Measurements from ENCODE around the gene ABCA7. TPM values are rescaled to one million over a fixed set of nuclear protein-coding genes. Genes with fewer than 3 reads are reported as not detected.

The ABCA7 gene
- total RNA-seq, 2 experiments from 2014 or later, result 76.6 to 77.5 TPM

DNA sequence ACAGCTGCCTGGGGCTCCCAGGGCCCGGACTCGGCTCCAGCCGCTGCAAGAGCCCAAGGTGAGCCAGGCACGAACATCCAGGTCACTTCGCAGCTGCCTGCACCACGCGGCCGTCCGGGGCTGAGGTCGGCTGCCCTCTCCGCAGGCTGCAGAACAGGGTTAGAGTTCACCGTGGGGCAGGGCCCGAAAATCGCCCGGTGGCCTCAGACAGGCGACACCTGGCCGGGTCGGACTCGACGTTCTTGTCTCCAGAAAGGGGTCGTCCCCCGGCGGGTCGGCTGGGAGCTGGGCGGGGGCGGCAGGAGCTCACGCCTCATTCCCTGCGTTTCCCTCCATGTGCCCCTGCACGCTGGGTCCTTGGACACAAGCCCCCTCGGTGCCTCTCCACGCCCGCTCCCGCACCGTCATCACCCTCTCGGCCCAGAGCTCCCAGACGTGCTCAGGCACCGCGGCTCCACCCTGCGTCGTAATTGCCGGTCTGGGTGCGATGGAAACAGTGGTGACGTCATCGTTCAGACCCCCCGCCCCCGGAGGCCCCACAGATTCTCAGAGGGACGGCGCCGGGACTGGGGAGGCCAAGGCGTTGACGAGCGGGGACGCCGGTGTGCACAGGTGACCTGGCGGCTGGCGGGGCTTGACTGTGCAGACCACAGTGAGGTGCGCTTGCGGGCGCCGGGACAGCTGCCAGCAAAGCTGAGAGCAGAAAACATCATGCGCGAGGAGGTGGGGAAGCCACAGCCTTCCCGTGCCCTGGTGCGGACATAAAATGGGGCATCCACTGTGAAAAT is 43.7 kb upstream of the ABCA7 start:
- ATAC-seq (peak; percentile 59), DNase-seq (peak; percentile 75)
- H3K36me3 Mint-ChIP-seq (ENCODE audit: low read depth), result peaks cover 5% of the 10 kb centered on the region
- H3K4me3 Mint-ChIP-seq, result peak overlapping the region; percentile 38
- ChIA-PET CTCF (interaction anchor here (0.9 to 1.4 kb wide), 2 partner anchors 12 to 133 kb away, joined by 4 to 5 read pairs; partner anchors contain the start of gene WDR18), POLR2A (interaction anchor here (0.6 to 1.3 kb wide), 3 partner anchors 12 to 73 kb away, joined by 3 read pairs; partner anchors contain the start of gene WDR18)
- peaks cover 26% of the 10 kb centered on the region for H3K27me3 Mint-ChIP-seq (ENCODE audit: low read depth)
- H3K9me3 Mint-ChIP-seq (ENCODE audit: insufficient read depth), result no peaks in the 10 kb centered on the region
- no peak overlapping the region for H3K27ac Mint-ChIP-seq
- H3K4me1 Mint-ChIP-seq (ENCODE audit: low read depth), result peaks cover 12% of the 10 kb centered on the region

DNA sequence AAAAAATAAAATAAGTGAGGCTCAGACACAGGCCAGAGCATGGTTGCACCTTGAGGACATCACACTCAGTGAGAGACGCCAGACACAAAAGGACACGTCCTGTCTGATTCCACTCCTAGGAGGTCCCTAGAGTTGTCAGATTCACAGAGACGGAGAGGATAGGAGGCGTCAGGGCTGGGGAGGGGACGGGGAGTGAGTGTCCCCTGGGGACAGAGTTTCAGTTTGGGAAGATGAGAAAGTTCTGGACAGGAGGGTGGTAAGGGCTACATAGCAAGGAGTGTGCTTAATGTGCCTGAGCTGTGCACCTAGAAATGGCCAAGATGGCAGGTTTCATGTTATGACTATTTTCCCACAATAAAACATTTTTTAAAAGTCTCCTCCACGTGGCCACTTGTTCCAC is 41.8 kb upstream of the ABCA7 start:
- ChIA-PET POLR2A (interaction anchor here (0.7 to 0.9 kb wide), 2 partner anchors 11 to 92 kb away, joined by 3 read pairs; no protein-coding TSS in a partner anchor), CTCF (no interaction called here)
- Mint-ChIP-seq H3K27ac (no peak overlapping the region), H3K4me1 (ENCODE audit: low read depth) (peaks cover 13% of the 10 kb centered on the region), H3K4me3 (no peak overlapping the region), H3K27me3 (ENCODE audit: low read depth) (peaks cover 31% of the 10 kb centered on the region), H3K36me3 (ENCODE audit: low read depth) (peaks cover 2% of the 10 kb centered on the region), H3K9me3 (ENCODE audit: insufficient read depth) (no peaks in the 10 kb centered on the region)
- no peak for DNase-seq
- no peak for ATAC-seq

DNA sequence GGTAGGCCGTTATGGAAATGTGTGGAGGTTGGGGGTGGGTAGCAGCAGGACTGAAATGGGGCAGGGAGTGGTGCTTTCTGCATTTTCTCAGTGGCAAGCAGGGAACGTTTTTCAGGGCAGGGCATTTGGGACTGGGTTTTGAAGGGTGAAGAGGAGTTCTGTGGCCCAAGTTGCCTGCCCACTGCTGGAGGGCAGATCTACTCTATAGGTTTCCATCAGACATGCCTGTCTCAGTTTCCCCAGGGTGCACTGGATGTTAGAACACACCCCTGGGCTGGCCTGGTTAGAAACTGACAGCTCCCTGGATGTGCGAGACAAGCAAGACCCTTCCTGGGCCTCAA is 40.6 kb upstream of the ABCA7 start:
- no peak for DNase-seq
- H3K9me3 Mint-ChIP-seq (ENCODE audit: insufficient read depth), result no peaks in the 10 kb centered on the region
- no peak overlapping the region for H3K4me3 Mint-ChIP-seq
- H3K27ac Mint-ChIP-seq, result no peak overlapping the region
- ChIA-PET CTCF (no interaction called here), POLR2A (no interaction called here)
- H3K4me1 Mint-ChIP-seq (ENCODE audit: low read depth), result peaks cover 13% of the 10 kb centered on the region
- H3K36me3 Mint-ChIP-seq (ENCODE audit: low read depth), result no peaks in the 10 kb centered on the region
- no peak for ATAC-seq
- peaks cover 31% of the 10 kb centered on the region for H3K27me3 Mint-ChIP-seq (ENCODE audit: low read depth)

DNA sequence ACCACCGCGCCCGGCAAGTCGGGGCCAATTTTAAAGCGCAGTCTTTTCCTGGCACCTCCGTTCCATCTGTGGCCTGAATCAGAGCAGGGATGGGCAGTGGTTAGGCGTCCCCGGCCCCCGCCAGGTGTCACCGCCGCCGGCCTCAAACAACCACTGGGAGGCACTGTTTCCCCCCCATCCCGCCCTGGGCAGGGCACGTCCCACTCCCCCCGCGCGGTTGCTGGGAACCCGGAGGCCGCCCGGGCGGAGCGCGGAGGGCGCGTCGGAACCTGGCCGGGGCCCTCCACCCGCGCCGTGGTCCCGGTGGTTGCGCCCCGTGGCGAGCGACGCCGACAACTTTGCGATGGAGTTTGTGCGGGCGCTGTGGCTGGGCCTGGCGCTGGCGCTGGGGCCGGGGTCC is 39.8 kb upstream of the ABCA7 start, which contains the start of gene GRIN3B:
Gene GRIN3B, plus strand, starts transcription at position 325 of the 400 bp plus-strand sequence. Its CDS starts 19 bp downstream, at position 344.
- Mint-ChIP-seq H3K4me1 (ENCODE audit: low read depth) (peaks cover 13% of the 10 kb centered on the region), H3K36me3 (ENCODE audit: low read depth) (no peaks in the 10 kb centered on the region), H3K9me3 (ENCODE audit: insufficient read depth) (no peaks in the 10 kb centered on the region), H3K4me3 (no peak within 1 kb of the TSS), H3K27me3 (ENCODE audit: low read depth) (peaks cover 31% of the 10 kb centered on the region), H3K27ac (no peak within 1 kb of the TSS)
- CTCF ChIA-PET, result no interaction called here
- POLR2A ChIA-PET, result no interaction called here
- peak; percentile 35 for ATAC-seq
- DNase-seq, result peak; percentile 76

DNA sequence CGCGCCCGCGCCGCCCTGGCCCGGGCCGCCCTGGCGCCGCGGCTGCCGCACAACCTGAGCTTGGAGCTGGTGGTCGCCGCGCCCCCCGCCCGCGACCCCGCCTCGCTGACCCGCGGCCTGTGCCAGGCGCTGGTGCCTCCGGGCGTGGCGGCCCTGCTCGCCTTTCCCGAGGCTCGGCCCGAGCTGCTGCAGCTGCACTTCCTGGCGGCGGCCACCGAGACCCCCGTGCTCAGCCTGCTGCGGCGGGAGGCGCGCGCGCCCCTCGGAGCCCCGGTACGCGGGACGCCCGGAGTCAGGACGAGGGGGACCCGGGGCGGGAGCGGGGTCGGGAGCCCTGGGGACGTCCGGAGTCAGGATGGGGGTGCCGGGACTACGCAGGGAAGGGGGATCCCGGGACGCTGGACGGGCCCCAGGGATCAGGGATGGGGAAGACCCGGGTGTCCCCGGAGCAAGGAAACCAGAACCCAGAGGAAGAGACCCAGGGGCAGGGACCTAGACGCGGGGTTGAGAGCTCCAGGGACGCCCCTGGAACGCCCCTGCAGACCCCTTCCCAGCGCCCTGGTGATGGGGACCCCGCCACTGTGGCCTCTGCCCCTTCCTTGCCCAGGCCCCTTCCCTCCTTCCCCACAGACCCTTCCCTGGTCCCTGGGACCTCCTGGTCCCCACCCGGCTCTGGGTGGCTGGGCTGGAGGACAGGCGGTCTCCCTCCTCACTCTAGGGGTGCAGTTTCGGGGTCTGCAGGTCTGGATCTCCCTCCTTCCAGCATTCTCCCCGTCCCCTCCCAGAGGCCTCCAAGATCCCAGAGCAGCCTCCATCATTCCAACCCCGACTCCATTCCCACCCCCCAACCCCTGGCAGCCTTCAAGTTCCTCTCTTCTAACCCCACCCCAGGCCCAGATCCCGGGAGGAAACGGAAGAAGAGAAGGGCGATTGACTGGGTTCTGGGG is 39.0 kb upstream of the ABCA7 start:
- no peak overlapping the region for H3K27ac Mint-ChIP-seq
- H3K36me3 Mint-ChIP-seq (ENCODE audit: low read depth), result no peaks in the 10 kb centered on the region
- ATAC-seq, result no peak
- peaks cover 31% of the 10 kb centered on the region for H3K27me3 Mint-ChIP-seq (ENCODE audit: low read depth)
- no peak for DNase-seq
- CTCF ChIA-PET, result interaction anchor here (0.5 to 0.8 kb wide), 2 partner anchors 28 to 230 kb away, joined by 3 to 4 read pairs; no protein-coding TSS in a partner anchor
- no peak overlapping the region for H3K4me3 Mint-ChIP-seq
- H3K9me3 Mint-ChIP-seq (ENCODE audit: insufficient read depth), result no peaks in the 10 kb centered on the region
- POLR2A ChIA-PET, result no interaction called here
- peaks cover 10% of the 10 kb centered on the region for H3K4me1 Mint-ChIP-seq (ENCODE audit: low read depth)

DNA sequence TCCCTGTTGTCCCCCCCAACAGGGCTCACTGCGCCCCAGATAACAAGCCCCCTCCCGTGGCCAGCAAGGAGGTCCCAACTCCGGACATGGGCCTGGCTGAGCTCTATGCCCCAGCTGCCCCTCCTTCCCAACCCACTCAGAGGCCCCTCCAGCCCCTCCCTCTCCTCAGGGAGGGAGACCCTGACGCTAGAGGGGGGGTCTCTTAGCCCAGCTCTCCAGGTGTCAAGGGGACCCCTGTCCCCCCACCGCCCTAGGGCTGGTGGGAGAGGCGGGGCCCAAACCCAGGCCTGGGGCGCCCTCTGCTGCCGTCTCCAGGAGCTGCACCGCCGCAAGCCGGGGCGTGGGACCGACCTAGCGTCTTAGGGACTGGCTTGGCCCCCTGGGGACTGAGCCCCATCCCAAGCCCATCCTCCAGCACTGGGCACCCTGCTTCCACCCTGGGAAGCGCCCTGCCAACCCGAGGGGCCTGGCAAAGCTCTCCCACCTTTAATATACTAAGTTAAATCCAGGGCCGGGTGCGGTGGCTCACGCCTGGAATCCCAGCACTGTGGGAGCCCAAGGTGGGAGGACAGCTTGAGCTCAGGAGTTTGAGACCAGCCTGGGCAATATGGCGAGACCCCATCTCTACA is 38.3 kb upstream of the ABCA7 start:
- POLR2A ChIA-PET, result no interaction called here

DNA sequence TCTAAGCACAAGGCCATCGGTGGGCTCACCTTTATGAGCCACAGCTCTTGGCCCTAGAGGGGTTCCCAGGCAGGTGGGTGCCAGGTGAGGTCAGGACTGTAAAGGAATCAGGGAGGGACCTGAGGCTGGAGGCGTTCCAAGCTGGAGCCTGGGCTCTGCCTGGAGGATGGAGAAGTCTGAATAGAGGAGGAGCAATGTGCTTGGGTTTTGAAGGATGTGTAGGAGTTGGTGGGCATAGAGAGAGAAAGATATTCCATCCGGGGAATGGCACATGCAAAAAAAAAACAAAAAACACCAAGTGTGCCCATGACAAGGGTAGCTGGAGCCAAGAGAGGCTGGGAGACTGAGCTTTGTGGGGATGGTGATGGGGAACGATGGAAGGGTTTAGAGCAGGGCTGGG is 37.3 kb upstream of the ABCA7 start:
- DNase-seq, result no peak
- ChIA-PET POLR2A (no interaction called here), CTCF (no interaction called here)
- Mint-ChIP-seq H3K9me3 (ENCODE audit: insufficient read depth) (no peaks in the 10 kb centered on the region), H3K4me1 (ENCODE audit: low read depth) (peaks cover 4% of the 10 kb centered on the region), H3K27ac (no peak overlapping the region), H3K27me3 (ENCODE audit: low read depth) (peaks cover 25% of the 10 kb centered on the region), H3K4me3 (no peak overlapping the region), H3K36me3 (ENCODE audit: low read depth) (peaks cover 5% of the 10 kb centered on the region)
- no peak for ATAC-seq

More for the DNA sequence above, 38.3 kb upstream of the ABCA7 start:
- no peaks in the 10 kb centered on the region for H3K9me3 Mint-ChIP-seq (ENCODE audit: insufficient read depth)
- H3K4me1 Mint-ChIP-seq (ENCODE audit: low read depth), result peaks cover 5% of the 10 kb centered on the region
- no peak overlapping the region for H3K27ac Mint-ChIP-seq
- no peaks in the 10 kb centered on the region for H3K36me3 Mint-ChIP-seq (ENCODE audit: low read depth)
- peaks cover 27% of the 10 kb centered on the region for H3K27me3 Mint-ChIP-seq (ENCODE audit: low read depth)
- DNase-seq (peak; percentile 77), ATAC-seq (peak; percentile 68)
- CTCF ChIA-PET, result interaction anchor here (0.5 to 0.8 kb wide), 2 partner anchors 27 to 231 kb away, joined by 3 to 4 read pairs; no protein-coding TSS in a partner anchor
- H3K4me3 Mint-ChIP-seq, result no peak overlapping the region

DNA sequence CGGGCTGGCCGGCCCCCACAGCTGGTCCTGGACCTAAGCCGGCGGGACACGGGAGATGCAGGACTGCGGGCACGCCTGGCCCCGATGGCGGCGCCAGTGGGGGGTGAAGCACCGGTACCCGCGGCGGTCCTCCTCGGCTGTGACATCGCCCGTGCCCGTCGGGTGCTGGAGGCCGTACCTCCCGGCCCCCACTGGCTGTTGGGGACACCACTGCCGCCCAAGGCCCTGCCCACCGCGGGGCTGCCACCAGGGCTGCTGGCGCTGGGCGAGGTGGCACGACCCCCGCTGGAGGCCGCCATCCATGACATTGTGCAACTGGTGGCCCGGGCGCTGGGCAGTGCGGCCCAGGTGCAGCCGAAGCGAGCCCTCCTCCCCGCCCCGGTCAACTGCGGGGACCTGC is 36.6 kb upstream of the ABCA7 start:
- Mint-ChIP-seq H3K4me1 (ENCODE audit: low read depth) (peaks cover 4% of the 10 kb centered on the region), H3K27me3 (ENCODE audit: low read depth) (peaks cover 18% of the 10 kb centered on the region), H3K27ac (no peak overlapping the region), H3K4me3 (no peak overlapping the region), H3K9me3 (ENCODE audit: insufficient read depth) (no peaks in the 10 kb centered on the region), H3K36me3 (ENCODE audit: low read depth) (peaks cover 6% of the 10 kb centered on the region)
- no peak for ATAC-seq
- no peak for DNase-seq
- ChIA-PET CTCF (interaction anchor here (1.2 to 1.4 kb wide), 2 partner anchors 19 to 140 kb away, joined by 5 read pairs; partner anchors contain the start of gene WDR18), POLR2A (interaction anchor here (1.4 kb wide), 1 partner anchor 16 kb away, joined by 3 read pairs; no protein-coding TSS in a partner anchor)

DNA sequence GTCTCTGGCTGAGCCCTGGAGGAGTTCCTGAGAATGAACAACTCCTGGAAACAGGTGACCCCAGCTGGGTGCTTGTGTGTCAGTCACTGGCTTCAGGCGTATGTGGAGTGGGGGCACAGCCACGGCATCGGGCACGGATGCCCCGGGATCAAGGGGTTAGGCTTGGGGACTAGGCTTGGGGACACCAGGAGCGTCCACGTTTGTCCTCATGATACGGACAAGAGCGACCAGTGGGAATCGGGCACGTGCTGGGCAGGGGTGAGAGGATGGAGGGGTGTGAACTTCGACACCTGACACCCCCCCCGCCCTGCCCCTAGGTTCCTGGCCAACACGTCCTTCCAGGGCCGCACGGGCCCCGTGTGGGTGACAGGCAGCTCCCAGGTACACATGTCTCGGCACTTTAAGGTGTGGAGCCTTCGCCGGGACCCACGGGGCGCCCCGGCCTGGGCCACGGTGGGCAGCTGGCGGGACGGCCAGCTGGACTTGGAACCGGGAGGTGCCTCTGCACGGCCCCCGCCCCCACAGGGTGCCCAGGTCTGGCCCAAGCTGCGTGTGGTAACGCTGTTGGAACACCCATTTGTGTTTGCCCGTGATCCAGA is 35.6 kb upstream of the ABCA7 start:
- ChIA-PET POLR2A (interaction anchor here (0.8 to 1.4 kb wide), 2 partner anchors 15 to 80 kb away, joined by 3 read pairs; no protein-coding TSS in a partner anchor), CTCF (interaction anchor here (1.2 to 1.5 kb wide), 3 partner anchors 20 to 141 kb away, joined by 3 to 5 read pairs (median 5); partner anchors contain the start of gene WDR18)
- Mint-ChIP-seq H3K27me3 (ENCODE audit: low read depth) (peaks cover 11% of the 10 kb centered on the region), H3K4me1 (ENCODE audit: low read depth) (peaks cover 4% of the 10 kb centered on the region), H3K9me3 (ENCODE audit: insufficient read depth) (no peaks in the 10 kb centered on the region), H3K27ac (peak overlapping the region; percentile 30), H3K36me3 (ENCODE audit: low read depth) (peaks cover 8% of the 10 kb centered on the region), H3K4me3 (no peak overlapping the region)
- DNase-seq (no peak), ATAC-seq (no peak)

DNA sequence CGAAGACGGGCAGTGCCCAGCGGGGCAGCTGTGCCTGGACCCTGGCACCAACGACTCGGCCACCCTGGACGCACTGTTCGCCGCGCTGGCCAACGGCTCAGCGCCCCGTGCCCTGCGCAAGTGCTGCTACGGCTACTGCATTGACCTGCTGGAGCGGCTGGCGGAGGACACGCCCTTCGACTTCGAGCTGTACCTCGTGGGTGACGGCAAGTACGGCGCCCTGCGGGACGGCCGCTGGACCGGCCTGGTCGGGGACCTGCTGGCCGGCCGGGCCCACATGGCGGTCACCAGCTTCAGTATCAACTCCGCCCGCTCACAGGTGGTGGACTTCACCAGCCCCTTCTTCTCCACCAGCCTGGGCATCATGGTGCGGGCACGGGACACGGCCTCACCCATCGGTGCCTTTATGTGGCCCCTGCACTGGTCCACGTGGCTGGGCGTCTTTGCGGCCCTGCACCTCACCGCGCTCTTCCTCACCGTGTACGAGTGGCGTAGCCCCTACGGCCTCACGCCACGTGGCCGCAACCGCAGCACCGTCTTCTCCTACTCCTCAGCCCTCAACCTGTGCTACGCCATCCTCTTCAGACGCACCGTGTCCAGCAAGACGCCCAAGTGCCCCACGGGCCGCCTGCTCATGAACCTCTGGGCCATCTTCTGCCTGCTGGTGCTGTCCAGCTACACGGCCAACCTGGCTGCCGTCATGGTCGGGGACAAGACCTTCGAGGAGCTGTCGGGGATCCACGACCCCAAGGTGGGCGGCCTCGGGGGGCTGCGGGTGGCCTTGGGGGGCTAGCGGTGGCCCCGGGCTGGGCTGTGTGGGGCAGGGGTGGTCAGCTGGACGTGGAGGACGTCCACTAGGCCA is 34.9 kb upstream of the ABCA7 start:
- DNase-seq (no peak), ATAC-seq (no peak)
- ChIA-PET CTCF (interaction anchor here (1.4 to 1.5 kb wide), 2 partner anchors 82 to 141 kb away, joined by 3 to 5 read pairs; no protein-coding TSS in a partner anchor), POLR2A (interaction anchor here (1.4 kb wide), 1 partner anchor 15 kb away, joined by 3 read pairs; no protein-coding TSS in a partner anchor)
- Mint-ChIP-seq H3K9me3 (ENCODE audit: insufficient read depth) (no peaks in the 10 kb centered on the region), H3K4me1 (ENCODE audit: low read depth) (peaks cover 4% of the 10 kb centered on the region), H3K4me3 (no peak overlapping the region), H3K36me3 (ENCODE audit: low read depth) (peaks cover 12% of the 10 kb centered on the region), H3K27ac (peak overlapping the region; percentile 3), H3K27me3 (ENCODE audit: low read depth) (peaks cover 8% of the 10 kb centered on the region)
